Keratinocyte (primary cell): Measurements from ENCODE around the gene SDC1. TPM values are rescaled to one million over a fixed set of nuclear protein-coding genes. Genes with fewer than 3 reads are reported as not detected.

ENCODE experiments used
- DNase-seq: peaks from one replicate; pipeline ENCODE4 v3.0.0-alpha.2; 2011; ENCODE audit warnings: low read depth, missing footprints, low spot score
- FAIRE-seq: peaks from 2 replicates; lab custom pipeline; 2011; peaks lifted over from hg19 to GRCh38; lab: Jason Lieb, UNC
- H2AFZ ChIP-seq: 2 replicates; pipeline ENCODE4 v1.6.0; 2012; ENCODE audit warnings: low read length, control low read depth, inconsistent platforms; ENCODE audit not compliant: control insufficient read depth
- H3K27ac ChIP-seq: 2 replicates; pipeline ENCODE4 v1.5.1; 2011; ENCODE audit warnings: low read length; ENCODE audit not compliant: control insufficient read depth, insufficient read depth
- H3K27me3 ChIP-seq: 3 replicates; pipeline ENCODE4 v1.6.0; 2011; ENCODE audit warnings: low read length; ENCODE audit not compliant: control insufficient read depth, insufficient read depth; ENCODE audit errors: extremely low read depth
- H3K36me3 ChIP-seq, 2 experiments: 2 replicates in 1 of 2; 3 replicates in 1 of 2; pipeline ENCODE4 v1.5.1; 2011; ENCODE audit warnings: low read length in 2 of 2, mild to moderate bottlenecking in 1 of 2; ENCODE audit not compliant: control insufficient read depth in 2 of 2, insufficient read depth in 2 of 2; ENCODE audit errors: extremely low read depth in 1 of 2
- H3K4me1 ChIP-seq: 3 replicates; pipeline ENCODE4 v1.5.1; 2011; ENCODE audit warnings: low read length; ENCODE audit not compliant: control insufficient read depth, insufficient read depth; ENCODE audit errors: extremely low read depth
- H3K4me2 ChIP-seq: 3 replicates; pipeline ENCODE4 v1.6.0; 2011; ENCODE audit warnings: low read depth, low read length; ENCODE audit not compliant: control insufficient read depth, insufficient read depth; ENCODE audit errors: extremely low read depth
- H3K4me3 ChIP-seq, 3 experiments: fragments of 200-600 bp in 1 of 3; sonication (generic) in 1 of 3; 2 replicates in 2 of 3; 3 replicates in 1 of 3; pipeline ENCODE4 v1.5.1; 2011 to 2016; ENCODE audit warnings: low read length in 3 of 3, mild to moderate bottlenecking in 3 of 3, control low read depth in 2 of 3, inconsistent platforms in 1 of 3, low read depth in 1 of 3, mixed read lengths in 1 of 3, mixed run types in 1 of 3, moderate library complexity in 1 of 3; ENCODE audit not compliant: control insufficient read depth in 2 of 3, insufficient read depth in 2 of 3; ENCODE audit errors: extremely low read depth in 1 of 3
- H3K79me2 ChIP-seq: 2 replicates; pipeline ENCODE4 v1.6.0; 2012; ENCODE audit warnings: low read length; ENCODE audit not compliant: control insufficient read depth, insufficient read depth
- H3K9ac ChIP-seq: 3 replicates; pipeline ENCODE4 v1.6.0; 2011; ENCODE audit warnings: low read length; ENCODE audit not compliant: control insufficient read depth, insufficient read depth; ENCODE audit errors: extremely low read depth
- H3K9me1 ChIP-seq: 3 replicates; pipeline ENCODE4 v1.6.0; 2011; ENCODE audit warnings: low read length; ENCODE audit not compliant: control insufficient read depth, insufficient read depth; ENCODE audit errors: extremely low read depth
- H3K9me3 ChIP-seq: 2 replicates; pipeline ENCODE4 v1.5.1; 2012; ENCODE audit warnings: low read depth, low read length; ENCODE audit not compliant: control insufficient read depth
- H4K20me1 ChIP-seq: 3 replicates; pipeline ENCODE4 v1.6.0; 2011; ENCODE audit warnings: low read length; ENCODE audit not compliant: control insufficient read depth, insufficient read depth; ENCODE audit errors: extremely low read depth
- CTCF ChIP-seq, 3 experiments: IDR thresholded peaks in 1 of 3; conservative IDR thresholded peaks in 1 of 3; optimal IDR thresholded peaks in 1 of 3; 2 replicates in 2 of 3; 3 replicates in 1 of 3; pipeline versions ENCODE3 to v1.5.1; 2011; ENCODE audit warnings: low read length in 3 of 3, mild to moderate bottlenecking in 3 of 3, moderate library complexity in 2 of 3, control low read depth in 1 of 3, inconsistent platforms in 1 of 3; ENCODE audit not compliant: insufficient read depth in 2 of 3; ENCODE audit errors: extremely low read depth in 1 of 3
- EZH2 ChIP-seq: IDR thresholded peaks from one replicate; pipeline ENCODE4 v1.6.1; 2012; ENCODE audit warnings: inconsistent platforms, mild to moderate bottlenecking, low read length, moderate library complexity
- dilution Hi-C: fragments of 300-500 bp; cut with MboI; formaldehyde crosslinking; loops from one replicate; pipeline ENCODE4 v1.7.0; 2020; ENCODE audit warnings: low sequenced_read_pairs; ENCODE audit not compliant: extremely low pct_ligation_motif_present
- polyA plus RNA-seq, 5 experiments: library from polyadenylated mRNA; depleted of rRNA in 3 of 5; stranded (reverse) in 3 of 5; stranded (forward) in 1 of 5; unstranded in 1 of 5; fragments of >200 nt; gene quantifications; 1 replicate in 1 of 5; 2 replicates in 3 of 5; 3 replicates in 1 of 5; pipeline versions ENCODE4 v1.2.1 to v1.2.3, GENCODE V29; 2011 to 2012; ENCODE audit warnings: missing spikeins in 2 of 5, low read depth in 1 of 5, low replicate concordance in 1 of 5

SDC1 gene
- polyA plus RNA-seq, 1 donor (not counting 4 experiments of a cell fraction or from before 2014, with no cell fraction given): 696 TPM

GRCh38 chr2:20190876-20191713, 33.8 kb downstream of the SDC1 start:
- DNase-seq: no peak
- no peaks in the 10 kb centered on the region for H3K79me2 ChIP-seq
- no peak overlapping the region for H3K4me2 ChIP-seq
- no peak overlapping the region for H2AFZ ChIP-seq
- dilution Hi-C loops: no loop called here
- no peaks in the 10 kb centered on the region for H3K9me3 ChIP-seq
- FAIRE-seq: no peak
- H3K4me1 ChIP-seq: peaks cover 13% of the 10 kb centered on the region
- no peak overlapping the region for H3K9ac ChIP-seq
- no peak overlapping the region for H3K27ac ChIP-seq
- no peaks in the 10 kb centered on the region for H4K20me1 ChIP-seq
- no peaks in the 10 kb centered on the region for H3K9me1 ChIP-seq
- TF ChIP-seq CTCF (optimal IDR thresholded peaks at IDR 0.05 in 1 of 3, IDR thresholded peaks at IDR 0.05 in 1 of 3, conservative IDR thresholded peaks at IDR 0.05 in 1 of 3; ENCODE audit: extremely low read depth in 1 of 3, insufficient read depth in 2 of 3, low read length in 3 of 3) (peak in 2 of 3 experiments; percentile 51 to 57), EZH2 (no peak)
- H3K4me3 ChIP-seq: no peak overlapping the region
- no peaks in the 10 kb centered on the region for H3K27me3 ChIP-seq
- no peaks in the 10 kb centered on the region for H3K36me3 ChIP-seq

- no peak overlapping the region for H3K9ac ChIP-seq
- no peaks in the 10 kb centered on the region for H3K36me3 ChIP-seq
- no peak overlapping the region for H3K4me2 ChIP-seq
- peak overlapping the region; percentile 38 for H2AFZ ChIP-seq
- no peak overlapping the region for H3K4me3 ChIP-seq
- peaks cover 22% of the 10 kb centered on the region for H3K4me1 ChIP-seq
- no peak for DNase-seq
- H4K20me1 ChIP-seq: no peaks in the 10 kb centered on the region
- dilution Hi-C loops: no loop called here
- no peaks in the 10 kb centered on the region for H3K27me3 ChIP-seq
- H3K9me3 ChIP-seq: no peaks in the 10 kb centered on the region
- H3K9me1 ChIP-seq: no peaks in the 10 kb centered on the region
- H3K27ac ChIP-seq: no peak overlapping the region
- TF ChIP-seq EZH2: no peak
- no peak for TF ChIP-seq CTCF (optimal IDR thresholded peaks at IDR 0.05 in 1 of 3, IDR thresholded peaks at IDR 0.05 in 1 of 3, conservative IDR thresholded peaks at IDR 0.05 in 1 of 3; ENCODE audit: extremely low read depth in 1 of 3, insufficient read depth in 2 of 3, low read length in 3 of 3)
- no peaks in the 10 kb centered on the region for H3K79me2 ChIP-seq
- no peak for FAIRE-seq
Measured at GRCh38 chr2:20190170-20190569, 34.8 kb downstream of the SDC1 start.
